Muscle of back (tissue), 11 donors: ENCODE results near the gene PZP. TPM values are rescaled to one million over a fixed set of nuclear protein-coding genes. Genes with fewer than 3 reads are reported as not detected.

Source experiments
- DNase-seq, 3 donors: peaks; one replicate each; pipeline versions ENCODE4 v3.0.0 to v3.0.0-alpha.2; 2013
- polyA plus RNA-seq, 10 donors: library from polyadenylated mRNA; unstranded; fragments of 120-200 nt; gene quantifications; one replicate each; pipeline ENCODE4 v1.2.1, GENCODE V29; 2013; ENCODE audit not compliant: insufficient read length in 10 of 10

PZP gene
- polyA plus RNA-seq, 10 donors = 0.26 to 1.7 (median 0.48) TPM

DNA sequence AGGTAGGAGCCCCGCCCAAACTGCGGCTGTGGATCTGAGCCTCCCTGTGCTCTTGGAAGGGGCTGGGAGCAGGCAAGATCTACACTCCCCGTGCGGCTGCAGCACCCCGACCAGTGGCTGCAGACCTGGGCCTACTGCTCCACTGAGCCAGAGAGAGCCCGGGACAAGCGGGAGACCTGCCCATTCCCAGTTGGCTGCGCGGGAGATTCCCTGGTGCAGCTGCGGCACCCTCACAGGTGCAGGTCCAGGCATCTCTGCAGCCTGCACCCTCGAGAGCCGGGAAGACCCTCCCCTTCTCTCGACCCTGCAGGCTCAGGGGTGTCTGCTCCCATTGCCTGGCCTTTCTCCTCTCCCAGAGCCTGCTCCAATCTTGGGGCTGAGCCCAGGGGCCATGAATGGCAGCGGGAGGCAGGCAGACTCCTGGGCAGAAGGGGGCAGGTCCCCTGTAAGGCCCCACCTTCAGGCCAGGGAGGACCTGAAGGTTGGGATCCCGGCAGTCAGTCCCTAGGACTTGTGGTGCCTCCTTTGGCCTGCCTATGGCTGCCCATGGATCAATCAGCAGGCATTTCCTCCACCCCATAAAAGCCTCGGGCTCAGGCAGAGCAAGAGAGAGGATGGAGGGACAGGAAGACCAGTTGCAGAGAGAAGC lies 83.7 kb downstream of the PZP start:
- DNase-seq = no peak

DNA sequence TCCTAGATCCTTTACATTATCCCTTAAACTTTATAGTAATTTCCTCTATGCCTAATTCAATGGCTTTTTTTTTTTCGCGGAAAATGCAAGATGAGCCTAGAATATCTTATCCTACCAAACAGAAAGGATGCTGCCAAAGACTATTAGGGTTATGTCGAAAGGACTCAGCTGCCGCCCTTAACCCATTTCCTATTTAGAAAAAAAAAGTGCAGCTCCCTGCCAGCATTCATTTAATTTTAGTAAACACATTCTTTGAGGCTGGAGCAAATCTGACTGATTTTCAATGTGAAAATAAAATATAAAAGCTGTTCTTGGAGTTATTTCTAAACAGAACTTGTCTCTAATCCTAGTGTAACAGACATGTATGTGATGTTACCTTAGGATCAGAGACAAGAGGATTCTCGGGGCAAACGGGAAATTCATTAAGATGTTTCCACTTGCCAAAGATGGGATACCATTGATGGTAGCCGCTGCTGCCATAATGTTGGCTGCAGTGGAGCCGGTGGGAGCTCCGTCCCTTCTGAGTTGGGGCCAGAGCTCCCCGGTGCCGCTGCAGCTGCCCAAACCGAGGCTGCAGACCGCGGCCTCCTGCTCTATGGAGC lies 84.3 kb downstream of the PZP start:
- no peak for DNase-seq

DNA sequence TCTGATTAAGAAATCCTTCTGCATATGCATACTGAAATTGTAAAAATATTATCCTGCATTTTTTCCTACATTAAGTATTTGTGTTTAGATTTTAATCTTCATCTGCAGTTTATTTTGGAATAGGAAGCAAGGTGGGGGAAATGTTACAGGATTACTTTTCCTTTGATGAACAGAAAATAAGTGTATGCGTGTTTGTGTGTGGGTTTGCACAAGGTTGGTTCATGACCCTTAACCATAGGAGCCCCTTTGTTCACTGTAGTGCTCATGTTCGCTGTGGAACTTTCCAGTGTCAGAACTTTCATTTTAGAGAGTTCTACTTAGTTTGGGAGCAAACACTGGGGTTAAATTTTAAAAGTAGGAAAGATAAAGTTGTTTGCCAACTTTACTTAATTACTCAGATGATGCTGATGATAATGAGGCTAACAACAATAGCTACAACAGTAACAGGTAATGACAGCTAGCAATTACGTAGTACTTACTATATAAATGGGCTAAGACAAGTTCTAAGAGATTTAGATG lies 86.0 kb downstream of the PZP start:
- no peak for DNase-seq

- DNase-seq = no peak
Measured at GRCh38 chr12:9120487-9121184, 87.6 kb downstream of the PZP start.

DNA sequence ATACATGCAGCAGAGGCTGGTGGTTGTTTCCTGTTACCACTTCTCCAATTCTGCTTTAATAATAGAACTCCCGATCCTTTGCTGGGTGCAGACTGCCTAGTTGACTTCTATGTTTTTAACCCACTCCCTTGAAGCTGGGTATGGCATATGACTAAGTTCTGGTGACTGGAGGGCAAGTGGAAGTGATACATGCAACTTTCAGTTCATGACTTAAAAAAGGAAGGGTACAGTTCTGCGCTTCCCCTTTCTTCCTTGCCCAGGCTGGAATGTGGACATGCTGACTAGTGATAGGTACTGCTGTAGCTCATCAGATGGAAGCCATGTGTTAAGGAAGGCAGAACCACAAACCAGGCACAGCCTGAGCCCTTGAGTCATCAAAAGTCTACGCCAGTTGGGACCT lies 90.0 kb downstream of the PZP start:
- peak; percentile 13 to 54 (median 34) for DNase-seq

DNA sequence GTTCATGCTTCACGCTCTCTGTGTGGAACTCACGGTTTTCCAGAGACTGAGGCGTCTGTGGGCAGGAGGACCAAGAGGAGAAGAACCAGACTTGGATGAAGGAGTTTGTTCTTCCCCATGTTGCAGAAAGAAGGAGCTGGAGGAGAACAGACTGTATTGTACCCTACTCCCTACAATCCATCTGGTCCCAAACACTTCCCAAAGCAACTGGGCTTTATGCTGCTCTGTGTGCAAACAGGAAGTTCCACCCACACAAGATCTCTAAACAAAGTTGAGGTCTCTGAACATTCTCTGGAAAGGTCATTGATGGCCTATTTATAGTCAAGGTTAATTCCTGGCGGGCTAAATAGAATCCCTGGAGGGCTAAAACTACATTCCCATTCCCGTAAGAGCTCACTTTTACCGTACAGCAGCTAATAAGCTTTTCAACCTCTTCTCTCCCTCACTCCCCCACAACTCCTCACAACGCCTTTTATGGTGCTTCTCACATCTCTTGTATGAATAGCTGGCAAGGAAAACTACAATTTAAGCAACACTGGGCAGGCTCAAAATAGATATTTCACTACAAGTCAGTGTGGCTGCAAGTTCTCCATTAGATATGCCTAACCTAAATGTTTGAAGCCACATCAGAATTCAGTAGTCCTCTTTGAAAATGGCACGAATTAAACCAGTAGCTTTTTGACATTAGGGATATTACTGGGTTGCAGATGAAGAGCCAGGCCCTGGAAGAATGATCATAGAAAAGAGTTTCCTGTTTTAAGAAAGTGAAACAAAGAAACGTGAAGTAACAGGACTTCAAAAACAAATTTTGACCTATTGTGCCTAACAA lies 92.2 kb downstream of the PZP start, which contains the start of gene A2M:
A2M (minus strand) TSS at position 189 of the 829 bp plus-strand sequence; CDS start at position 119, 70 bp downstream.
- peak; percentile 17 to 65 (median 33) for DNase-seq

DNA sequence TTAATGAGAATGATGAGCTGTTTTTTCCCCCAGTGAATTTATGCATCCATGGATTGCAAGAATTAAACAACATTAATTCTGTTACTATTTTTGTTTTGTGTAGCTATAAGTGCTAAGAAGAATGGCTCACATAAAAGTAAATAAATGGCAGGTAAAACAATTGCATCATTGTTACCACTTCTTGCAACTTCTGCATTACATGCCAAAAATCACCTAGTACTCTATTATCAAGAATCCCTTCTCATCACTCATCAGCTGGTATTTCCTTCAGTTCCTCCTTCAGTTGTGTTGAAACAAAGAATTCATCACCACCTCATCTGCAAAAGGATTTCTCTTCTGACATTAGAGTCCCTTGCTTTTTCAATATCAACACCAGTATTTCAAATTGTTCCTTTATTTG lies 93.2 kb downstream of the PZP start:
- no peak for DNase-seq

DNA sequence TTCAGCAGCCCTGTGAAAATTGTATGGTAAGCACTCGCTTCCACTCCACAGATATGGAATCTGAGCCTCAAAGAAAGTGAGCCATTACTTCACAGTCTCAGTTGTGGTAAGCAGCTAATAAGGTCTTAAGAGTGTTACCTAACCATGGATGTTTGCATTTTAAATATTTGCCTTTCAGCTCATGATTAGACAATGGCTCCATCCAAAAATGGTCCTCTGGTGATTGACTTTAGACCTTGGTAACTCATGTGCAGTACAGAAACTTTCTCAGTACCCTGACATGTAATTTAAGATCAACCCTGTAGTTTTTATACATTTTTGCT lies 94.2 kb downstream of the PZP start:
- no peak for DNase-seq

DNA sequence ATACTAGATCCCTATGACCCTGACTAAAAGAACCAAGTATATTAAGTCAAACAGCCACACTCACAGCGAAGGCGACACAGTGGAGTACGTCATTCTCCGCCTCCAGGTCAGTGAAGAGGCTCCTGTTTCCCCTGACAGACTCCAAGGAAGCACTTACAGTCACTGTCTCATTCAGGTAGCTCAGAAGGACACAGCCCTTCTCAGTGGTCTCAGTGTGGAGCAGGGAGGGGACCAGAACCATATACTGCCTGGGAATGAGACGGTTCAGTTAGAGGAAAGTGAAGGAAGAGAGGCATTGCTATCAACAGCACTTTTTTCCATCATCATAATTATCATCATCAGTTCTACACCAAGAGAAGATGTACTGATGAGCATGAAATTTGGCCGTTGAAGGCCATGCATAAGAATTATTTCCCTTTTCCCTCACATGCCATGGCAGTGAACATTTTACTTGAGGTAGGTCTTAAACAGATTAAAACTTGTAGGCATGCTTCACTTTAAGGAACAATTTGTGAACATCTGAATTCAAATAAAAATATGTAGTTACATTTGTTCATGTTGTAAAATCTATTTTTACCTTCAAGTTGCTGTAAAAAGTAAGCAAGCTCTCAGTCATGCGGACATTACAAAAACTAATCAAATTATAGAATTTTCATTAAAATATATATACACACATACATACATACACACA lies 94.8 kb downstream of the PZP start:
- no peak for DNase-seq

GRCh38 chr12:9112076-9112853 lies 95.9 kb downstream of the PZP start:
- DNase-seq = no peak

GRCh38 chr12:9111525-9111924 lies 96.7 kb downstream of the PZP start:
- DNase-seq = no peak

DNA sequence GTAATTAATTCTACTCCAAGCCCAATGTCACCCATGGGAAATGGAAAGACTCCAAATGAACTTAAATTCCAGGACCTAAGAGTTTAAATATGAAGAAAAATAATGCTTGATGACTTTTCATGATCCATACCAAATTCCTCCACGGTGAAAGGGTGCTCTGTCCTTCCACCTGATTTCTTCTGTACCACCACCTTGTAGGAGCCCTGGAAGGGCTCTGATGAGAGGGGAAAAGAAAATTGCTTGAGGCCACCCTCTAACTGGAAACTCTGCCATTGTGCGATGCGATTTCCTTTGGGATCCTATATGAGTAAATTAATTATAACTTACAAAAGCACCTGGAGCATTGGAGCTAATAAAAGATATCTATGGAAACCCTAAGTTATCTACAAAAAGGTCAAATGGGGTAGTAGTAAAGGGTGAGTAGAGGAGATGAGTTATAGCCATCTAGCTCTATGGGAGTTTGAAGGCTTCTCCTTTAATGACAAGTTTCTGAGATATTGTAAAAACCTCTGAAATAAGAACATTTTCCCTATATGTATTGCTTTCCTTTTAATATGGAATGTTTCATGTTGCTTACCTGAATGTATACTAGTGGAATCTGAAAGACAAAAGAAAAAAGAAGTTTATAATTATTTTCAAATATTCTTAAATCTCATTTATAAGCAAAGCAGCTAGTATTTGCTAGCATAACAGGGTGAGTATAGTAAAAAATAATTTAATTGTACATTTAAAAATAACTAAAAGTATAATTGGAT lies 98.3 kb downstream of the PZP start:
- DNase-seq = no peak

GRCh38 chr12:9109213-9109522 lies 99.0 kb downstream of the PZP start:
- DNase-seq = no peak

- no peak for DNase-seq
Measured at GRCh38 chr12:9108504-9109212, 99.5 kb downstream of the PZP start.

GRCh38 chr12:9107542-9107873 lies 100.7 kb downstream of the PZP start:
- no peak for DNase-seq

DNA sequence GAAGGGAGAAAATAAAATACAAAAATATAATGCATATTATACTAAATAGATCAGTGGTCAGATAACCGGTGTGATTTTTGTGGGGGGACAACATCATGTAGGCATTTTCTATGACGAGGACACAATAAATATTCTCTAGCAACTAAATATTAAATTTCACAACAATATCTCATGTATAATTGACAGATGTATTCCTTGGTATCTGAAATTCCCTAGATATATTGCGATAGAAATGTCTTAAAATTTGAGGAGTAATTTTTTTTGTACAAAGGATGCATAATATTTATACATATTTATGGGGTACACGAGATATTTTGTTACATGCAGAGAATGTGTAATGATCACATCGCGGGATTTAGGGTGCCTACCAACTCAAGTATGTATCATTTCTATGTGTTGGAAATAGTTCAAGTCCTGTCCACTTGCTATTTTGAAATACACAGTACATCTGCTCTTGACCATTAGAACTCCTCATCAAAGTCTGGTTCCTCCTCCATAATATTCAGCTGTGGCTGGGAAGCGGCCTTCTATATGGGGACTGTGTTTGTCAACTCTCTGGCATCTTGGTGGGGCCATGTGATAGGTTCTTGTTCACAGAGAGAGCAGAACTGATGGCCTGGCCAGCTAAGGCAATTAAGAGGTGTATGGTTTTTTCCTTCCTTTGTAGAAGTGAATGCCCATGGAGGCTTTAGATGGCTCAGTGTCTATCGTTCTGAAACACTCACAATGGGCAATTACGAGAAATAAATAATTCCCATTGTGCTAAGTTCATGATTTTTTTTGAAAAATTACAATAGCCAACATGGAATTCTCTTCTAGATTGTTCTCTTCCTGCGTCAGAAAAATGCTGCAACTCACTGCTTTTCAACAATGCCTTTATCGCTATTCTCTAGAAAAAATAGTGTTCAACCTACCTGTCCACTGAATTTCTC lies 101.3 kb downstream of the PZP start:
- no peak for DNase-seq

DNA sequence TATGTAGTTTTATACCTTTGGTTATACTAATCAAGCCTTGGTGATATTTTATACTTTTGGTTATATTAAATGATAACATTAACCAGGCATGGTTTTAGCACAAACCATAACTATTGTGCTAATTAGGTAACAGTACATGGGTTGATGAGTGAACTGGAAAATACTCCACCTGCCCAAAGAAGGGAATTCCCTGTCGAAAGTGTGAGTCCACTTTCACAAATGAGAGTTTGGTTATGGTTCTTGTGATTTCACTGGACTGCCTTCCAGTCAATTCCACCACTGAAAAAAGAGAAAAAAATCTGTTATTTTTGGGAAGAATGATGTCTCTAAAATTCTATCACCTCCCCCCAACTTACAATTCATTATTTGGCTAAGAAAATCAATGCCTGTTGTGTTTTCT lies 102.1 kb downstream of the PZP start:
- DNase-seq = no peak

DNA sequence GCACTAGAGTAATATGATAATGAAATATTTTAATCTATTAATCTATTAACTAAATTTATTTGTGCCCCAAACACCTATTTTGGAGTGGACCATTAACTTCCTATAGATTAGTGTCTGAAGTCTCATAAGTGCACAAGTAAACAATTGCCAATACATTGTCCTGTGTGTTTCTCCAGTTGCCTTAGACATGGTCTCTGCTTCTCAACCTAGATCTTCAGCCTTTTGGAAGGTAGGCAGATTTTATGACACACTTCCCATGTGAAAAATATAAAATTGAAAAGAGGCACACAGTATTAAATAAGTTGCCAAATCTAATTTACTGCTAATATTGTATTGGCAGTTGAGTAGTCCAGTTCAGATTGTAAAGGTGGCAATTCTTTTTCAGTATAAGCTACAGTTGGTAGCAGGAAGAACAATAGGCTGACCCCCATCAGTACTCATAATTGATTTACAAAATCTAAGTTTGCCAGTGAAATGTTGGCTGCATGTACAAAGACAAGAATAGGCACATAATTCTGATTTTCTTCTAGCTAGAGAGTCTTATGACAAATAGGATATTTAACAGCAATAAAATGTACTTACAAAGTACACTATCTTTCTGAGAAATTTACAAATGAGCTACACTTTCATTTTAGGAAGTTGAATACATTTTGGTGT lies 103.3 kb downstream of the PZP start:
- no peak for DNase-seq
